GM18520 (cell line): ENCODE results near the gene PHC2.
A peak's percentile ranks its signal among the peaks of the same experiment; 100 is the strongest.
"Not testable (repeated sequence)": the region's sequence is repeated elsewhere in the genome, so short reads cannot be mapped to it uniquely, and the experiment has no call there.

Experiments used
- ATAC-seq: cut with Tn5 transposase; IDR thresholded peaks from one replicate; pipeline ENCODE4 v1.9.1; 2021; ENCODE audit not compliant: unreplicated experiment

Gene PHC2

GRCh38 chr1:33297911-33298622, 132.8 kb downstream of the PHC2 start:
- no peak for ATAC-seq

DNA sequence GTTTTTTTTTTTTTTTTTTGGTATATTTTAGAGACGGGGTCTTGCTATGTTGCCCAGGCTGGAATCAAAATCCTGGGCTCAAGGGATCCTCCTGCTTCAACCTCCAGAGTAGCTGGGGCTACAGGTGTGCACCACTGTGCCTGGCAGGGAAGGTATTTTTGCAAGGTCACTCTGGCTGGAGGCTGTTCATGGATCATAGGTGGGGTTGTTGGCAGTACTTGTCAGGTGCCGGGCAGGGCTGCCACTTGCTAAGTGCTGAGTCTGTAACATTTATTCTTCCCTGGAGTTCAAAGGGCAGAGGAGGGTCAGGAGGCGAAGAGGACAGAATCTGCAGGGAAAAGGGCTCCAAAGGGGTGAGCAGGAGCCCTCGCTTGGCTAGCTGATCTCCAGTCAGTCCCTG, 134.1 kb downstream of the PHC2 start:
- ATAC-seq, result no peak

- no peak for ATAC-seq
Observed at GRCh38 chr1:33296082-33296458, 134.8 kb downstream of the PHC2 start.

DNA sequence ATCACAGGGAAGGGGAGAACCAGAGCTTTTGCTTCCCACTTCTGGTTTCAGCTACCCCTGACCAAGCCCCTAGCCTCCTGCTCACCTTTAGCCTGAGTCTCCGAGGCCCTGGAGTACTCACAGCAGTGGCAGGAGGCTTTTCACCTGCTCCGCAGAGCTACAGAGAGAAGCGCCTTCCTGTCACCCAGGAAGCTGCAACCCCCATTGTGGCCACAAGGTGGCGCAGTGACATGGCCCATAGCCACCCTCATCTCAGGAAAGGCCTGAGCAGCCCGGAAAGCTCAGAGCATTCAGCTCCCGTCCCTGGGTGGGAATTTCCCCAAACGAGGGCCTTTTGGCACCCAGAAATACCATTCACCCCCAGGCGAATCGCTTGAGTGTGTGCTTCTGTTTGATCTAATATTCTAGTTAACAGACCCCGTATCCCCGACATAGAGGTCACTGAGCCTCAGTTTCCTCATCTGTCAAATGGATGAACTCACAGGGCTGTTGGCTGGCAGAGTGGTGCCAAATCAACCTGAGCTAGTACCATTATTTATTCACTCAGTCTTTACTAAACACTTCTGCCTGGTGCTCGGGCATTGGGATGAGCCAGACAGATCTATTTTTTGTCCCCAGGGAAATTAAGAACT, 135.3 kb downstream of the PHC2 start:
- ATAC-seq, result peak; percentile 55

DNA sequence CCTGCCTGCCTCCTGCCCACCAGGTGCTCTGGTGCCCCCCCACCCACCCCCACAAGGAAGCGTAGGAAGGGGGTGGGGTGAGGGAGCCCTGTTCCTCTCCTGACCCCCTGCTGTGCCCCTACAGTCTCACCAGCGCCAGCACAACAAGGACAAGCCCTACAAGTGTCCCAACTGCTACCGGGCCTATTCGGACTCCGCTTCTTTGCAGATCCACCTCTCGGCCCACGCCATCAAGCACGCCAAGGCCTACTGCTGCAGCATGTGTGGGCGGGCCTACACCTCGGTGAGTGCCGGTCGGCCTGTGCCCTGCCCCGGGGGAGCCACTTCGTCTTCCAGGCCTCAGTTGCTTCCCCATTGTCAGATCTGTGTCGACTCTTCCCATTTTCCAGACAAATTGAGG, 135.9 kb downstream of the PHC2 start:
- no peak for ATAC-seq

GRCh38 chr1:33294071-33295010, 136.6 kb downstream of the PHC2 start:
- ATAC-seq, result no peak

DNA sequence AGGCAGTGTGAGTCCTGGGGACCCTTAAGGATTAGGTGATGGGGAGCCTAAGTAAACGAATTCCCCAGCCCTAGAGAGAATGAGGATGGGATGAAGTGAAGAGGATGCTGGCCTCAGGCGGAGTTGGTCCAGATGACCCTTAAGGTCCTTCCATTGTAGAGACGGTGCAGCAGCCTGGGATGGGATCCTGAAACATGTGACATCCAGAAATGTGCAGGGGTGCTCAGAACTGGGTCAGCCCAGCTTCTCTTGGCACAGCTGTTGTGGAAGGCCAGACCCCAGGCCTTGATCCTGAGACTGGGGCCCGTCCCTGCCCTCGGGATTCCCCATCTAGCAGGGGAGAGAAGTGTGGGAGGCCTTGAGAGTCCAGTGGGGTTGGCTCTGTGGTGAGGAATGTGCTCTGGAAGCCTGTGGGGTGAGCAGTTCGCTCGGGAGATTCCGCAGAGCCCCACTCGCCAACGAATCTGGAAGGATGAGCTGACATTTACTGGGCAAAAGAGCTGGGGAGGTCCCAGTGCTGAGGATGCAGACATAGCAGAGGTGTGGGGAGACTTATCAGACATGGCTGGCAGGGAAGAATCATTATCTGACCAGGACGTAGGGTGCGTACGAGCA, 138.1 kb downstream of the PHC2 start:
- ATAC-seq, result no peak

DNA sequence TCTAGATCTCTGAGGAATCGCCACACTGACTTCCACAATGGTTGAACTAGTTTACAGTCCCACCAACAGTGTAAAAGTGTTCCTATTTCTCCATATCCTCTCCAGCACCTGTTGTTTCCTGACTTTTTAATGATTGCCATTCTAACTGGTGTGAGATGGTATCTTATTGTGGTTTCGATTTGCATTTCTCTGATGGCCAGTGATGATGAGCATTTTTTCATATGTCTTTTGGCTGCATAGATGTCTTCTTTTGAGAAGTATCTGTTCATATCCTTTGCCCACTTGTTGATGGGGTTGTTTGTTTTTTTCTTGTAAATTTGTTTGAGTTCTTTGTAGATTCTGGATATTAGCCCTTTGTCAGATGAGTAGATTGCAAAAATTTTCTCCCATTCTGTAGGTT, 140.3 kb downstream of the PHC2 start:
- ATAC-seq, result not testable (repeated sequence)

DNA sequence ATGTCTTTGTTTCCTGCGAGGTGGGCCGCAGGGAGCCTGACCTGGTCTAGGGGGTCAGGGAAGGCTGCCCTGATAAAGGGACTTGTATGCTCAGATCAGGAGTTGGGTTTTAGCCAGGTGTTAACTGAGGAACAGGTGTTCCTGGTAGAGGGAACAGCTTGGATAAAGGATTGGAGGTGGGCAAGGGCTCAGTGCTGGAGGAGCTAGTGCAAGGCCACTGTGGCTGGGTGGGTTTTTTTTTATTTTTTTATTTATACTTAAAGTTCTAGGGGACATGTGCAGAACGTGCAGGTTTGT, 141.1 kb downstream of the PHC2 start:
- ATAC-seq, result no peak

DNA sequence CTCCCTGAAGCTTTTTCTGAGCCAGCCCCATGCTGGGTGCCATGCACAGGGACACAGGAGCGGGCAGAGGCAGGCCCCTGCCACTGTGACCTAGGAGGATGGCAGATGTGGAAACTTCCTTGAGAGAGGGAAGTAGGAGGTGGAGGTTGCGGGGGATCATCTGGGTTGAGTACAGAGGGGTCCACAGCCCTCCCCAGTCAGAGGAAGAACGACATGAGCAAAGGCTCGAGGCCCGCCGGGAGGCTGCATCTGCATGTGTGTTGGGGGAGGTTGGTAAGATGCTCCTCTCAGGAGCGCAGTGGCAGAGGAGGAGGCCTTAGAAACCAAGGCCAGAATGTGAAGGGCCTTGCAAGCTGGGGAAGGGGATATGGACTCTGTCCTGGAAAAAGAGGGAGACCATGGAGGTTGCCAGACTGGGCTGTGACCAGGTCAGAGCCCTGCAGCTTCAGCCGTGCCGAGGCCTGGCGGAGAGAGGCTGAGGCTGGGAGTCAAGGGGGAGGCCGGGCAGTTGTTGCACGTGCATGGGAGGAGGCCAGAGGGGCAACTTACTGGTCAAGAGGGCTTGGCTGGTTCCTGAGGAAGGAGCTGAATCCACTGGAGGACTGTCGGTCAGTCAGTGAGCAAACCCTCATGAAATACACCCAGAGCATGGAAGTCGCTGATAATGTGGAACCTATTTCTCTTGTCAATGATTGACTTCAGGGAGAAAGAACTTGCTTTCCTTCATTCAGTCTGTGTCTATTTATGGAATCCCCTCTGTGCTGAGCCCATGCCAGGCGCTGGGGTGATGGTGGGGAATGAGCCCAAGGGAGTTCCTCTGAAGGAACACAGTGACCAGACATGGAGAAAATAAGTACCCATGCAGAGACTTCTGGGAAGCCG, 141.7 kb downstream of the PHC2 start:
- ATAC-seq, result no peak

GRCh38 chr1:33287317-33287716, 143.6 kb downstream of the PHC2 start:
- no peak for ATAC-seq

DNA sequence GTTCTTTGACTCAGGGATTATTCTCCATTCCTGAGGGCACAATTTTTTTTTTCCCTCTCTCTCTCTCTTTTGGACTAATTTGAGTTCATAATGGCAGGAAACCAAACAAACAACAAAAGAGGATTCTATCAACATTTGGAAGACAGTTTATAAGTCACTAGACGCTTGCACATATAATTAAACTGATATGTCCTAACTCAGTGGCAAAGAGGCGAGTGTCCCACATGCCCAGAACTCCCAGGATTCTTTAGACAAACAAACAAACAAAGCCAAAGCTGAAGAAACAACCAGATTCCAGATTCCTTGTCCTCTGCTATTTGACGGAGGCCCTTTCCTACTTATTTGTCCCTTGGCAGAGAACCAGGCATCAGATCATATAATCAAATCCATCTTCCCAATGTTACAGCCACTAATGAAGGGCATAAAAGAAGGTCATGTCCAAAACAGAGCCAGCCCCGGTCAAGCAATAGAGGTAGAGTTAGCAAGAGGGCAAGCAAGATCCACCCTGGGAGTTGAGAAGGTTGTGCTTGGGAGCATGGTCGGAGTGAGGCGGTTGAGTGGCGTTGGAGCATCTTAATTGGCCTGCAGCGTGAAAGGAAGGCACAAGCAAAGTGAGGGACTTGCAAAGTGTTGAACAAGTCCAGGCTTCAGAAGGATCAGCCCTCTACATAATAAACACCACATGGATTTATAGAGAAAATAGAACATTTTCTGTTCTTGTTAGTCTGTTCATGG, 144.3 kb downstream of the PHC2 start:
- no peak for ATAC-seq

GRCh38 chr1:33284049-33284448, 146.8 kb downstream of the PHC2 start:
- ATAC-seq, result no peak

DNA sequence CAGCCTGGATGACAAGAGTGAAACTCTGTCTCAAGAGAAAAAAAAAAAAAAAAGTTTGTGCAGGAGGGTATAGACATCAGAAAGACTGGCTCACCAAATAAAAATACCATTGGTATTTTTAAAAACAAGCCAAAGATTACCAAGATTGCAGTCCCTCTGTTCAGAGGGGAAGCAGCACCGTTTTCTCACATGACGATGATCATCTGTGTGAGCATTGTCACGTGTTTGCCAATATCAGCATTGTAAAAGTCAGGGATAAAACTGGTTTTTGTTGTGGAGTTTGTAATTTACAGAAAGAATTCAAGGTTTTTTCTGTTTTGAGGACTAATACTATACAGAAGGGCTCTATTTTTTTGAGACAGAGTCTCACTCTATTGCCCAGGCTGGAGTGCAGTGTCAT, 148.1 kb downstream of the PHC2 start:
- ATAC-seq, result no peak

DNA sequence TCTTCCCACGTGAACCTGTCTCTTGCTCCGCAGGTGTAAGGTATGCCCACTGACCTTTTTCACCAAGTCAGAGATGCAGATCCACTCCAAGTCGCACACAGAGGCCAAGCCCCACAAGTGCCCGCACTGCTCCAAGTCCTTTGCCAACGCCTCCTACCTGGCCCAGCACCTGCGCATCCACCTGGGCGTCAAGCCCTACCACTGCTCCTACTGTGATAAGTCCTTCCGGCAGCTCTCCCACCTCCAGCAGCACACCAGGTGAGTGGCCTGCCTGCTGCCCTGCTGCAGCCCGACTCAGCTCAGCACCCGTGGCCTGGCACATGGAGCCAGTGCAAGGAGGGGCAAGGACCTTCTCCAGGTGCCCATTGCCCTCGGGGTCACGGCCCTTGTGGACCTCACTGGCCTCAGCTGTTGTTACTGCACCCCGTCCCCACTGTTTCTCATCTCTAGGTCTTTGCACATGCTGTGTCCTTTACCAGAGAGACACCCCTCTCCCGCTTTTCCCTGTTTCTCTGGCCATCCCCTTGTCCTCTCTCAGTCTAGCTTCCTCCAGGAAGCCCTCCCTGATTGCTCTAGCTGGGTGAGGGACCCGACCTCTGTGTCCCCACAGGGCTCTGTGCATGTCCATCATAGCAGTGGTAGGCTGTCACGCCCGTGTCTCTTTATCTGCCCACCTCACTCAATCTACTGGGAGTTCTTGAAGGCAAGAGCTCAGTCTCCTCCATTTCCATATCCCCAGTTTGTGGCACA, 149.2 kb downstream of the PHC2 start:
- no peak for ATAC-seq

GRCh38 chr1:33280091-33280661, 150.7 kb downstream of the PHC2 start:
- no peak for ATAC-seq

DNA sequence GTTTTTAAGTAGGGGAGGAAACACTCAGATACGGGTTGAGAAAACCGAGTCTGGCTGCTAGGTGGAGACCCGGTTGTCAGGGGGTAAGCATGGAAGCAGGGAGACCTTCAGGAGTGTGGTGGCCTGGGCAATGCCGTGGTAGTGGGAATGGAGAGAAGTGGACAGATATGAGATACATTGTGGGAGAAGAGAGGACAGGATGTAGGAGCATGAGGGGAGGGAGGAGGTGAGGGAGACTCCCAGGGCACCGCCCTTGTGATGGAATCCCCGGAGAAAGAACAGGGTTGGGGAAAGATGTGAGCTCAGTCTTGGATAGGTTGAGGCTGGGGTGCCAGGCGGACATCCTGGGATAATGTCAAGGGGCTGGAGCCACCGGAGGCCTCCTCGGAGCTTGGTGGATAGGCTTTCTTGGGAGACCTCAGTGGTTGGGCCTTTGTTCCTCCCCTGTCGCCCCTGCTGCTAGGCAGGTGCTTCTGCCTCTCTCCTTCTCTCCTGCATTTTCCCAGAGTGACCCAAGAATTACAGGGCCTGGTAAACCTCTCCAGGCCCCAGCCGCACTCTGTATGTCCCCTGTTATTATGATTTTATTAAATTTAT, 153.3 kb downstream of the PHC2 start:
- no peak for ATAC-seq

- no peak for ATAC-seq
Observed at GRCh38 chr1:33276573-33277298, 154.2 kb downstream of the PHC2 start.
